Esophagus muscularis mucosa (tissue), 3 donors: ENCODE measurements around the gene PCA3.
A peak's percentile ranks its signal among the peaks of the same experiment; 100 is the strongest.

Experiments
- CTCF ChIP-seq, 3 experiments: fragments of 200-600 bp in 2 of 3; fragments of 450-650 bp in 1 of 3; sonication (generic) in 2 of 3; IDR thresholded peaks; one replicate each; pipeline ENCODE4 v1.5.1; 2017 to 2019; ENCODE audit warnings: antibody characterized with exemption in 3 of 3, mild to moderate bottlenecking in 2 of 3, moderate library complexity in 1 of 3
- POLR2A ChIP-seq: fragments of 450-650 bp; IDR thresholded peaks from one replicate; pipeline ENCODE4 v1.6.1; 2017; ENCODE audit warnings: antibody characterized with exemption, moderate library complexity, mild to moderate bottlenecking, low read depth
- POLR2AphosphoS5 ChIP-seq, 2 donors: sonication (generic); formaldehyde crosslinking; IDR thresholded peaks; one replicate each; pipeline ENCODE4 v1.6.1; 2017; ENCODE audit warnings: antibody characterized with exemption in 2 of 2

GRCh38 chr9:76810377-76810957 lies 46.2 kb downstream of the PCA3 start:
- TF ChIP-seq POLR2AphosphoS5 (IDR thresholded peaks at IDR 0.05) (peak in 1 of 2 donors; percentile 62), CTCF (IDR thresholded peaks at IDR 0.05) (peak; percentile 75 to 82 (median 76)), POLR2A (no peak)
